ENCODE data around the gene COL6A2.

GRCh38 chr21:46128106-46128932 lies 30.4 kb downstream of the COL6A2 start:
- TF ChIP-seq CTCF (IDR thresholded peaks at IDR 0.05) = no peak
- TF ChIP-seq POLR2A (IDR thresholded peaks at IDR 0.05) = no peak

Measured in suprapubic skin (tissue), 3 donors.